ENCODE results near the gene P3H2. TPM values are rescaled to one million over a fixed set of nuclear protein-coding genes. Genes with fewer than 3 reads are reported as not detected.

Gene P3H2
- total and polyA plus RNA-seq, 2 of the 4 experiments (the other 2 are of a cell fraction) = 54.7 to 64.3 TPM

- no peak overlapping the region for H2BK5ac ChIP-seq (ENCODE audit: low read depth, low read length, poor library complexity, severe bottlenecking)
- H2AFZ ChIP-seq (replicated peaks; ENCODE audit: low read length, poor library complexity) = no peak overlapping the region
- no peak overlapping the region for H3K4me3 ChIP-seq (ENCODE audit: insufficient read depth, low read depth, low read length)
- H3K4ac ChIP-seq (ENCODE audit: low read depth, low read length) = no peak overlapping the region
- no peak overlapping the region for H2BK15ac ChIP-seq (ENCODE audit: low read depth, low read length)
- ATAC-seq (ENCODE audit: low read depth) (no peak), DNase-seq (no peak)
- no TSS peak for BruUV-seq (replicated peaks)
- H2AK9ac ChIP-seq (replicated peaks; ENCODE audit: low read depth, low read length, poor library complexity) = no peak overlapping the region
- peaks cover 3% of the 10 kb centered on the region; the same call in 1 of the 2 replicates for H3K36me3 ChIP-seq (ENCODE audit: control insufficient read depth, insufficient read depth, low read length)
- H3K23ac ChIP-seq (ENCODE audit: low read depth, low read length) = no peak overlapping the region
- no peak overlapping the region for H4K8ac ChIP-seq (ENCODE audit: low read depth in 2 of 2, low read length in 2 of 2)
- H3K27ac ChIP-seq (ENCODE audit: insufficient read depth, low read length) = no peak overlapping the region
- TF ChIP-seq MAZ (IDR thresholded peaks at IDR 0.05; ENCODE audit: borderline replicate concordance, low read depth, low read length) (no peak), RAD21 (IDR thresholded peaks at IDR 0.05; ENCODE audit: low read length) (no peak)
- H3K14ac ChIP-seq (replicated peaks; ENCODE audit: low read depth, low read length) = no peak overlapping the region
- H3K27me3 ChIP-seq (ENCODE audit: control insufficient read depth, insufficient read depth, low read length) = no peaks in the 10 kb centered on the region
- CTCF ChIA-PET = interaction anchor here (0.9 to 1.1 kb wide), 2 partner anchors 16 to 237 kb away, joined by 3 read pairs; no protein-coding TSS in a partner anchor
- no peak overlapping the region for H2AK5ac ChIP-seq (ENCODE audit: low read depth, low read length)
- H3K56ac ChIP-seq (ENCODE audit: extremely low read depth, insufficient read depth, low read length) = no peak overlapping the region
- H4K5ac ChIP-seq (ENCODE audit: low read depth, low read length) = no peak overlapping the region
- H4K91ac ChIP-seq (ENCODE audit: insufficient read depth, low read depth, low read length) = no peak overlapping the region
- intact Hi-C loops (cut with micrococcal nuclease) (no loop called here), dilution Hi-C loops (cut with HindIII; ENCODE audit: low sequenced_read_pairs, unreplicated experiment) (no loop called here), in situ Hi-C loops (cut with MboI; ENCODE audit: low sequenced_read_pairs) (no loop called here)
- no peak overlapping the region for H3K4me2 ChIP-seq (ENCODE audit: low read depth, low read length)
- no peaks in the 10 kb centered on the region for H4K20me1 ChIP-seq (ENCODE audit: insufficient read depth, low read length)
- H2BK20ac ChIP-seq (ENCODE audit: low read depth, low read length) = no peak overlapping the region
- no peak overlapping the region for H2BK120ac ChIP-seq (ENCODE audit: low read depth, low read length)
- POLR2A ChIA-PET (ENCODE audit: unreplicated experiment) = interaction anchor here (0.6 kb wide), 1 partner anchor 139 kb away, joined by 3 read pairs; no protein-coding TSS in a partner anchor
- WGBS, 2 experiments (ENCODE audit: extremely low coverage in 2 of 2, insufficient read length in 1 of 2) = no CpG with 5 or more reads among the region's 3 CpGs
- H3K9me1 ChIP-seq (ENCODE audit: insufficient read depth, low read length) = peaks cover 11% of the 10 kb centered on the region
- H3K4me1 ChIP-seq (ENCODE audit: control insufficient read depth, insufficient read depth, low read length) = peaks cover 6% of the 10 kb centered on the region; the same call in 1 of the 2 replicates
- no peak overlapping the region for H3K9ac ChIP-seq (ENCODE audit: low read depth, low read length)
- H3K18ac ChIP-seq (ENCODE audit: low read depth, low read length) = no peak overlapping the region
- H3K9me3 ChIP-seq (ENCODE audit: control insufficient read depth, insufficient read depth, low read length) = no peaks in the 10 kb centered on the region
- H3K79me1 ChIP-seq (ENCODE audit: low read depth in 1 of 2, low read length in 2 of 2) = peaks cover 0 to 16% of the 10 kb centered on the region in 2 experiments; a peak in 2 of 4 replicates
Observed at GRCh38 chr3:189983612-189984011, 137.1 kb downstream of the P3H2 start.

All from IMR-90 (cell line).